Stimulated activated naive B cell treated with anti-CD40 and anti-IgM and Interleukin-4, amounts not matched to agents 10 μg/mL and 1 μg/mL and 100 μg/mL, for 72 hours (primary cell): ENCODE results near the gene ZNF200.
"Not testable (repeated sequence)": the region's sequence is repeated elsewhere in the genome, so short reads cannot be mapped to it uniquely, and the experiment has no call there.

Source experiments
- ATAC-seq, 2 donors: fragments of 150-1000 bp; cut with Tn5 transposase; replicated peaks; 2 replicates each; pipeline ENCODE4 v1.10.0; 2021; ENCODE audit warnings: moderate library complexity in 1 of 2
- DNase-seq: peaks from one replicate; pipeline ENCODE4 v3.0.0; 2021
- H3K27ac Mint-ChIP-seq: one replicate; pipeline ENCODE4 v1.8.0; 2022; ENCODE audit warnings: mild to moderate bottlenecking, mixed read lengths
- H3K27me3 Mint-ChIP-seq, 2 donors: one replicate each; pipeline ENCODE4 v1.8.0; 2022; ENCODE audit warnings: mixed read lengths in 2 of 2
- H3K36me3 Mint-ChIP-seq, 2 donors: one replicate each; pipeline ENCODE4 v1.8.0; 2022; ENCODE audit warnings: mixed read lengths in 2 of 2, mild to moderate bottlenecking in 1 of 2
- H3K4me1 Mint-ChIP-seq, 2 donors: one replicate each; pipeline ENCODE4 v1.8.0; 2022; ENCODE audit warnings: mixed read lengths in 2 of 2, mild to moderate bottlenecking in 1 of 2
- H3K4me3 Mint-ChIP-seq, 2 donors: one replicate each; pipeline ENCODE4 v1.8.0; 2022; ENCODE audit warnings: mild to moderate bottlenecking in 2 of 2, mixed read lengths in 2 of 2, moderate library complexity in 1 of 2
- H3K9me3 Mint-ChIP-seq, 2 donors: one replicate each; pipeline ENCODE4 v1.8.0; 2022; ENCODE audit warnings: mixed read lengths in 2 of 2, mild to moderate bottlenecking in 1 of 2

Gene ZNF200, protein sequence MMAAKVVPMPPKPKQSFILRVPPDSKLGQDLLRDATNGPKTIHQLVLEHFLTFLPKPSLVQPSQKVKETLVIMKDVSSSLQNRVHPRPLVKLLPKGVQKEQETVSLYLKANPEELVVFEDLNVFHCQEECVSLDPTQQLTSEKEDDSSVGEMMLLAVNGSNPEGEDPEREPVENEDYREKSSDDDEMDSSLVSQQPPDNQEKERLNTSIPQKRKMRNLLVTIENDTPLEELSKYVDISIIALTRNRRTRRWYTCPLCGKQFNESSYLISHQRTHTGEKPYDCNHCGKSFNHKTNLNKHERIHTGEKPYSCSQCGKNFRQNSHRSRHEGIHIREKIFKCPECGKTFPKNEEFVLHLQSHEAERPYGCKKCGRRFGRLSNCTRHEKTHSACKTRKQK

DNA sequence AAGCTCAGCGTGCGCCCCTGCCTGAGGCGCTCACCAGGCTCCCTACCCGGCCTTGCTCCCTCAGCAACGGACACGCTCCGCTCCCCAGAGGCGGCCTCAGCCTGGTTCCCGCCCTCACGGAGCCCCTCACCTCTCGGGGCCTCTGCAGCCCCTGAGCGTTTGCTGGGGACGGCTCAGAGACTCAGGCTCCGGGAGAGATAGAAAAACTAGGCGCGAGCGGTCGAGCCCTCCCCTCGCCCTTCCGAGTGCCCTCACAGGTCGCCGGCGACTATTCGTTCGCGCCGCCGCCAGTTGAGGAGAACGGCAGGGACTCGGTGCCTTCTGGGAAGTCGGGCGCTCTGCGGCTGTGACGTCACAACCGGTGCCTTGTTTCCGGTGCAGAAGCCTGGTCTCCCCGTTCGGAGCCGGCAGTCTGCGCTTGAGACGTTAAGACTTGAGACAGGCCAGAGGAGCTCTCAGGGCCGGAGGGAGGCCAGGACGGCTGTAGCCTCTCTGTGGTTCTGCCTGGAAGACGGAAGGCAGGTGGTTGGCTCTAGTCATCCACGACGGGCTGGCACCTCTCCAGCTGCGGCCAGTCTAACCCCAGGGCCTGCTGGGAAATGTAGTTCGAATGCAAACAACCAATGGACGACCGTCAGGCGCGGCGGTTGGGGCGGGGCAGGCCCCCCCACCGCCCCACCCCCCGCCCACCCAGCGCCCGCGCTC is at the start of gene ZNF200:
TSS of gene ZNF200 (minus strand) at position 302 of the 705 bp plus-strand sequence. CDS start 1,403 bp downstream, outside the sequence.
- peak within 1 kb of the TSS; percentile 100 for H3K27ac Mint-ChIP-seq
- peak; percentile 95 to 96 for ATAC-seq
- peaks cover 40 to 45% of the 10 kb centered on the region in 2 donors for H3K36me3 Mint-ChIP-seq
- peaks cover 9 to 10% of the 10 kb centered on the region in 2 donors for H3K9me3 Mint-ChIP-seq
- peak; percentile 92 for DNase-seq
- H3K4me3 Mint-ChIP-seq = peak within 1 kb of the TSS; percentile 93 to 98
- H3K27me3 Mint-ChIP-seq = peaks cover 0 to under 1% of the 10 kb centered on the region in 2 donors
- peaks cover 15 to 17% of the 10 kb centered on the region in 2 donors for H3K4me1 Mint-ChIP-seq

DNA sequence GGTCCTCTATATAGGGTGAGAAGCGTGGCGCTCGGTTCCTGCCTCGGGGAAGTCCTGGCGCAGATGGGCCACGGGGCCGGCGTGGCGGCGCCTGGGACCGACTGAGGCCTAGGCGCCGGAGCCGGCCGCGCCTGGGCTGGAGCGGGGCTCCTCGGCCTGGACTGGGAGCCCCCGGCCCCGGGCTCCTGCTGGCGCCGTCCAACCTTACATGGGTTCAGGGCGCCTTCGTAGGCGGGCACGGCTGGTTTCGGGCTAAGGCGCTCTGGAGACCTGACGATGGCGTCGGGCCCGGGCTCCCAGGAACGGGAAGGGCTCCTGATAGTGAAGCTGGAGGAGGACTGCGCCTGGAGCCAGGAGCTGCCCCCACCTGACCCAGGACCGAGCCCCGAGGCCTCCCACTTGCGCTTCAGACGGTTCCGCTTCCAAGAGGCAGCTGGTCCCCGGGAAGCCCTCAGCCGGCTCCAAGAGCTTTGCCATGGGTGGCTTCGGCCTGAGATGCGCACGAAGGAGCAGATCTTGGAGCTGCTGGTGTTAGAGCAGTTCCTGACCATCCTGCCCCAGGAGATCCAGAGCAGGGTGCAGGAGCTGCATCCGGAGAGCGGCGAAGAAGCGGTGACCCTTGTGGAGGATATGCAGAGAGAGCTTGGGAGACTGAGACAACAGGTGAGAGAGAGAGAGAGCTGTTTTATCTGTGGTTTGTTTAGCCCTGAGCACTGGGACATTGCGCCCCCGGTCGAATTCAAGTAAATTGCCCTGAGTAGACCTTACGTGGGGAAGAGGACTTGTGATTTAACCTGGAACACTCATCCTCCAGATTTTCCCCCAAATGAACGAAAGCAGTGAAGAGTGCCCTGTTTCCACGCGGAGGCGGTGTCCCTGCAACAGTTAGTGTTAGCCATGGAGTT is 48.8 kb upstream of the ZNF200 start:
- peaks cover 0 to 3% of the 10 kb centered on the region in 2 donors for H3K9me3 Mint-ChIP-seq
- ATAC-seq = no peak
- peak overlapping the region; percentile 95 to 98 for H3K4me3 Mint-ChIP-seq
- H3K36me3 Mint-ChIP-seq = peaks cover 45 to 50% of the 10 kb centered on the region in 2 donors
- peaks cover 10 to 39% of the 10 kb centered on the region in 2 donors for H3K4me1 Mint-ChIP-seq
- no peaks in the 10 kb centered on the region for H3K27me3 Mint-ChIP-seq
- DNase-seq = no peak
- H3K27ac Mint-ChIP-seq = peak overlapping the region; percentile 99

DNA sequence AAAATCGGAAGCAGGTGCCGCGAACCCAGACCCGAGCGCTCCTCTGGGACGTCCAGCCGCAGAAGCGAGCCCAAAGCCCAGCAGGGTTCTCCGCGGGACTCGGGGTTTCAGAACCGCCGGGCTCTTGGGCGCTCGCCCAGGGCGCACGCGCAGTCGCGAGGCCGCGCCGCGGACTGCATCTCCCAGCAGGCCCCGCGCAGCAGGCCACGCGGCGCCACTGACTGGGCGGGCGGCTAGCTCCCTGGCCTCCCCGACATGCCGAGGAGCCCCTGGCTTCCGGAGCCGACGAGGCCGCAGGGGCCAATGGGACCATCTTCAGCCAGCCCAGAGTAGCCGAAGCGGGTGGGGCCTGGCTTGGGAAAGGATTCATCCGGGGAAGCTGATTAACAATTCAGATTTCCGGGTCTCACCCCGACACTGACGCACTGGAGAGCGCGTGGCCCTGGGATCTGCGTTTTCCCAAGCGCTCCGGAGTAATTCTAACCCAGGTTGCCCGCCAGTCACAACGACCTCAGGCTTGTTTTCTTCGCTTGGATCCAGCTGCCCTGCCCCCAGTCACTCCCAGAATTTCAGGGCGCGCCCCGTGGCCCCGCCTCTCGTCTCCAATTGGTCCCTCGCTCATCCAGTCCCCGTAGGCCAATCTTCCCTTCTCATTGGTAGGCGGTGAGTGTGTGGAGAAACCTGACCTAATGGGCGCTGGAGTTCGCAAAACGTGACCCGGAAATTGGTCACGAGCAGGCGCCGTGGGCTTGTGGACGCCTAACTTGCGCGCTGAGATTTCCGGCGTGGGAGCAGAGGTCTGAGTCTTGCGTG is 48.0 kb upstream of the ZNF200 start, which contains the start of gene ZNF263:
TSS of gene ZNF263 (plus strand) at position 762 of the 813 bp plus-strand sequence. CDS start 328 bp downstream, outside the sequence.
- Mint-ChIP-seq H3K4me1 (peaks cover 10 to 39% of the 10 kb centered on the region in 2 donors), H3K9me3 (no peaks in the 10 kb centered on the region), H3K36me3 (peaks cover 36 to 41% of the 10 kb centered on the region in 2 donors), H3K4me3 (peak within 1 kb of the TSS; percentile 95 to 98), H3K27ac (peak within 1 kb of the TSS; percentile 99), H3K27me3 (no peaks in the 10 kb centered on the region)
- ATAC-seq (peak; percentile 87 to 89), DNase-seq (peak; percentile 92)

DNA sequence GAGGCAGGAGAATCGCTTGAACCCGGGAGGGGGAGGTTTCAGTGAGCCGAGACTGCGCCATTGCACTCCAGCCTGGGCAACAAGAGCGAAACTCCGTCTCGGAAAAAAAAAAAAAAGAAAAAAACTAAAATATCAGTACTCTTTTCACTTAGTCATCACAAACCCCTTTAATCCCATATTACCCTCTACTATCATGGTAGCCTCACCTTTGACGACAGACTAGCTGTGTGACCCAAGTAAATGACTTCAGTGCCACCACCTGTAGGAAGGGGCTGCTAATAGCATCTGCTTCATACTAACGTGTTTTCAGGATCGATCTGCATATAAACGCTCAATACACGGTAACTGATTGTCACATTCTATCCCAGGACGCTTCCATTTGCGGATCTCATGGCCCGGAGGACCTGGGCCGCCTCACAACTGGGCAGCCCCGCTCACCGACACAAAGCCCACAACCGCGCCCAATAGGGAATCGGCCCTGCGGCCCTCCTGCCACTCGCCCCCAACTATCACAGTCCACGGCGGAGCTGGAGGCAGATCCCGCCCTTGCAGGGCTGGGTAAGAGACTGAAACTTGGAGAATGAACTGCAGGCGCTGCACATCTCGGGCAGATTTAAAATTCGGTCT is 47.3 kb upstream of the ZNF200 start:
- no peak for DNase-seq
- peak overlapping the region; percentile 99 for H3K27ac Mint-ChIP-seq
- no peaks in the 10 kb centered on the region for H3K27me3 Mint-ChIP-seq
- H3K4me1 Mint-ChIP-seq = peaks cover 10 to 39% of the 10 kb centered on the region in 2 donors
- H3K36me3 Mint-ChIP-seq = peaks cover 29 to 36% of the 10 kb centered on the region in 2 donors
- no peaks in the 10 kb centered on the region for H3K9me3 Mint-ChIP-seq
- H3K4me3 Mint-ChIP-seq = peak overlapping the region; percentile 95 to 98
- ATAC-seq = peak; percentile 52 to 54

DNA sequence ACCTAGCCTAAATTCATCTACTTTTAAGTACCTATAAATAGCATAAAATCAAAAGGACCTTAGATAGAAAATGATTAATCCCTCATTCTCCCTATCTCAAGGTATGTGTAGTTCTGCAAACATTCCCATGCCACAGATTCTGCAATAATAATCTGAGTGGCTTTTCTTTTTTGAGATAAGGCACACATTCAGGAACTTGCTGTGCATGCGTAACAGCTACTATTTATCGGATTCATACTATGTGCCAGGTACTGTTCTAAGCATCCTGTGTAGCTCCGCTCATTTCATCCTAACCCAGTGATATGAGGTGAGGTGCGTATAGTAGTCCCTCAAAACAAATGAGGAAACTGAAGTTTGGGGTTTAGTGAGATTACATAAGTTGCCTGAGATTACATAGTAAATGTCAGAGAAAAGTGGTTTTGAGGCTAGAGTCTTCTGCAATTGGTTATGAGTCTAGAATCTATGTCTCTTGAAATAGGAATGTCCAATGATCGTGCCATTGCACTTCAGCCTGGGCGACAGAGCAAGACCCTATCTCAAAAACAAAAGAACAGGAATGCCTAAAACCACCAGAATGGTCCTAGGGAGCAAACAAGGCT is 46.4 kb upstream of the ZNF200 start:
- Mint-ChIP-seq H3K36me3 (peaks cover 22 to 30% of the 10 kb centered on the region in 2 donors), H3K9me3 (no peaks in the 10 kb centered on the region), H3K27ac (no peak overlapping the region), H3K27me3 (no peaks in the 10 kb centered on the region), H3K4me3 (peak overlapping the region; percentile 95 to 98), H3K4me1 (peaks cover 10 to 34% of the 10 kb centered on the region in 2 donors)
- ATAC-seq = no peak
- no peak for DNase-seq

DNA sequence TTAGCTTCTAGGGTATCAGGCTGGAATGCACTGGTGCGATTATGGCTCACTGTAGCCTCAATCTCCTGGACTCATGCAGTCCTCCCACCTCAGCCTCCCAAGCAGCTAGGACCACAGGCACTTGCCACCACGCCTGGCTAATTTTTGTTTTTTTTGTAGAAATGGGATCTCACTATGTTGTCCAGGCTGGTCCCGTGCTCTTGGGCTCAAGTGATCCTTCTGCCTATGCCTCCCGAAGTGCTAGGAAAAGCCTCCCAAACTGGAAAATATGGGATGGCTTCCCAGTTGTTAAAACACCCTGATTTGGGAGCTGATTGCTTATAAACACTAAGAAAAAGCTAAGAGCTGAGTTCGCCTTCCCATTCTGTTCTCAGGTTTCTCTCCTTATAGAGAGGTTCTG is 41.7 kb upstream of the ZNF200 start:
- no peaks in the 10 kb centered on the region for H3K4me1 Mint-ChIP-seq
- H3K27me3 Mint-ChIP-seq = no peaks in the 10 kb centered on the region
- no peaks in the 10 kb centered on the region for H3K36me3 Mint-ChIP-seq
- no peak for DNase-seq
- H3K9me3 Mint-ChIP-seq = no peaks in the 10 kb centered on the region
- no peak overlapping the region for H3K27ac Mint-ChIP-seq
- H3K4me3 Mint-ChIP-seq = no peak overlapping the region
- ATAC-seq = no peak

DNA sequence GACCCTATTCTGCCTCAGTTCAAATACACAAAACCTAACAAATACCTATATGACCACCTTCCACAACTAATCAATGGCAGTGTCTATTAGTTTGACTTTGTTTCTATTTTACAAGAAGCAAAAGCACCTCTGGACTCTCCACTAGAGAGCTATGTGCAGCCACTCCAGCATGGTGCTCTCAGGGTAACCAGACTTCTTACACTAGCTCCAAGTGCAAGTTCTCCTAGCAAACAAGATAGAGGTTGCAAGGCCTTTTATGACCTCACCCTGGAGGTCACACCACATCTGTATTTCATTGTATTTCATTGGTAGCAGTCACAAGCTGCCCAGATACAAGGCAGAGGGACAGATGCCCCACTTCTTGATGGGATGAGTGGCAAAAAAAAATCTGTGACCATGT is 40.0 kb upstream of the ZNF200 start:
- ATAC-seq = no peak
- DNase-seq = no peak
- H3K4me3 Mint-ChIP-seq = no peak overlapping the region
- H3K4me1 Mint-ChIP-seq = no peaks in the 10 kb centered on the region
- peaks cover 0 to 2% of the 10 kb centered on the region in 2 donors for H3K36me3 Mint-ChIP-seq
- no peaks in the 10 kb centered on the region for H3K9me3 Mint-ChIP-seq
- H3K27ac Mint-ChIP-seq = no peak overlapping the region
- H3K27me3 Mint-ChIP-seq = no peaks in the 10 kb centered on the region

DNA sequence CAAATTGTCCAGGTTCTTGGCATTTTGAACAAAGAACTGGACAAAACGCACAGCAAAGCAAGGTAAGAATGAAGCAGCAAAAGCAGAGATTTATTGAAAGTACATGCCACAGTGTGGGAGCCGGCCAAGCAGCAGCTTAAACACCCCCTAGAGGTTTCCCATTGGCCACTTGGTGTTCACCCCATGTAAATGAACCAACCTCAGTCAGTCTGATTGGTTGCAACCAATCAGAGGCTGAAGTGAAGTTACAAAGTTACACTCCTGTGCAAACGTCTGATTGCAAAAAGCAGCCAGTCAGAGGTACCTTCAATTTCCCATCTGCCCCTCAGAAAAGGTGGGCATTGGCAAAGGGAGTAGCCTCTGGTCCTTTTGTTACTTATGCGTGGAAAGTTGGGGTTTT is 39.5 kb upstream of the ZNF200 start:
- Mint-ChIP-seq H3K4me3 (no peak overlapping the region), H3K27me3 (no peaks in the 10 kb centered on the region), H3K9me3 (no peaks in the 10 kb centered on the region), H3K4me1 (no peaks in the 10 kb centered on the region), H3K36me3 (peaks cover 0 to 3% of the 10 kb centered on the region in 2 donors), H3K27ac (no peak overlapping the region)
- no peak for DNase-seq
- ATAC-seq = no peak

DNA sequence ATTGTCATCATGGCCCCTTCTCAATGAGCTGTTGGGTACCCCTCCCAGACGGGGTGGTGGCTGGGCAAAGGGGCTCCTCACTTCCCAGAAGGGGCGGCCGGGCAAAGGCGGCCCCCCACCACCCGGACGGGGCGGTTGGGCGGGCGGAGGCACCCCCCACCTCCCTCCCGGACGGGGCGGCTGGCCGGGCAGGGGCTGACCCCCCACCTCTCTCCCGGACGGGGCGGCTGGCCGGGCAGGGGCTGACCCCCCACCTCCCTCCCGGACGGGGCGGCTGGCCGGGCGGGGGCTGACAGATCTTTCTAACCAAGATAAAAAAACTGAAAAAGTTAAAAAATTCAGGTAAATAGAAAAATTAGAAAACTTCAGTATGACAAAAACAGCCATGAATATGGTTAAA is 36.3 kb upstream of the ZNF200 start:
- not testable (repeated sequence) for H3K4me3 Mint-ChIP-seq, H3K27ac Mint-ChIP-seq, H3K9me3 Mint-ChIP-seq, H3K4me1 Mint-ChIP-seq, ATAC-seq, H3K27me3 Mint-ChIP-seq, DNase-seq
- H3K36me3 Mint-ChIP-seq = peaks cover 20 to 24% of the 10 kb centered on the region in 2 donors

DNA sequence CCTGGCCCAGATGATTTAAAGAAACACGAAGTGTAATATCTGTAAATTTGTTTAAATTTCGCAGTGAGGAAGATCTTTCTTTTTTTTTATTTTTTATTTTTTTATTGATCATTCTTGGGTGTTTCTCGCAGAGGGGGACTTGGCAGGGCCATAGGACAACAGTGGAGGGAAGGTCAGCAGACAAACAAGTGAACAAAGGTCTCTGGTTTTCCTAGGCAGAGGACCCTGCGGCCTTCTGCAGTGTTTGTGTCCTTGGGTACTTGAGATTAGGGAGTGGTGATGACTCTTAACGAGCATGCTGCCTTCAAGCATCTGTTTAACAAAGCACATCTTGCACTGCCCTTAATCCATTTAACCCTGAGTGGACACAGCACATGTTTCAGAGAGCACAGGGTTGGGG is 35.8 kb upstream of the ZNF200 start:
- peaks cover 20 to 26% of the 10 kb centered on the region in 2 donors for H3K36me3 Mint-ChIP-seq
- not testable (repeated sequence) for ATAC-seq, H3K4me1 Mint-ChIP-seq, H3K27ac Mint-ChIP-seq, H3K9me3 Mint-ChIP-seq, DNase-seq, H3K27me3 Mint-ChIP-seq, H3K4me3 Mint-ChIP-seq

DNA sequence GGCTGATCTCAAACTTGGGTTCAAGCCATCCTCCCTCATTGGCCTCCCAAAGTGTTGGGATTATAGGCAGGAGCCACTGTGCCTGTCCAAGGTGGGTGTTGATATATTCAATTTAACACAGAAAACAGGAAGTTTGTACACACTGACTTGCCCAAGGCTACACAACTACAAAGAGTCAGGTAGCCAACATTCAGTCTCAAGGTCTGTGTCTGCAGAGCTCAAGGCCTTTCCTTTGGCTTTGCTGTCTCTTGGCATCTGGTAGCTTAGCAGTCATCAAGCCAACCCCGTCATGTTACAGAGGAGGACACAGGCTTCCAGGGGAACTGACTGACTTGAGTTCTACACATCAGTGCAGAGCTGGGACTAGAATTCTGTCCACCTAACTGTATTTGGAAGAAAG is 33.3 kb upstream of the ZNF200 start:
- ATAC-seq (no peak), DNase-seq (no peak)
- Mint-ChIP-seq H3K4me3 (no peak overlapping the region), H3K4me1 (peaks cover 6 to 23% of the 10 kb centered on the region in 2 donors), H3K9me3 (peaks cover 0 to 3% of the 10 kb centered on the region in 2 donors), H3K27me3 (no peaks in the 10 kb centered on the region), H3K27ac (no peak overlapping the region), H3K36me3 (peaks cover 20 to 26% of the 10 kb centered on the region in 2 donors)

DNA sequence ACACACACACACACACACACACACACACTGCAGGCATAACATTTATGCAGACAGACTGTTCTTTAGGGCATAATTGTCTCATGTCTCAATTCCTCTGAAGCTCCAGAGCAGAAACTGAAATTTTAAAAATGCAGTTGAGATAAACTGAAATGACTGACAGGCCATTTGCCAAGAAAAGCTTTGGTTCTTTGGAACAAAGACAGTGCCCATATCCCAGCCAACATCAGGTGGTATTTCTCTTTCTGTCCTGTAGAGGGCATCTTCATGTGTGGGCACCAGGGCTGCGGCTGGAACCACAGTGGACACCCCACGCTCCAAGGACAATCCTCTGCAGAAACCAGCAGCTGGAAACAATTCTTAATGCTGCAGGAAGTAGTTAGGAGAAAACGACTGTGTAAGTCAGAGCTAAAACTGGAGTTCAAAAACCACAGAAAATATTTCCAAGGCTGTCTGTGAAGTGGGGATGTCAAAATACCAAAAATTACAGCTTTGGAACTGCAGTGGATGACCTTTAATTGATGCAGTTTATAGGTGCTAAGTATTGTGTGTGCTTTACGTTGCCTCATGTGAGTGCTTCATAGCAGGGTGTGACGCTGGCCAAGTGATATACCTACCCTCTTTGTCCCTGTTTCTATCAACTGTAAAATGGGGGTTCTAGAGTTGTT is 32.0 kb upstream of the ZNF200 start:
- H3K9me3 Mint-ChIP-seq = peaks cover 0 to 3% of the 10 kb centered on the region in 2 donors

More for the DNA sequence above, 32.0 kb upstream of the ZNF200 start:
- peaks cover 12 to 31% of the 10 kb centered on the region in 2 donors for H3K4me1 Mint-ChIP-seq
- DNase-seq (no peak), ATAC-seq (no peak)
- H3K4me3 Mint-ChIP-seq = no peak overlapping the region
- peaks cover 20 to 28% of the 10 kb centered on the region in 2 donors for H3K36me3 Mint-ChIP-seq
- H3K27ac Mint-ChIP-seq = no peak overlapping the region
- H3K27me3 Mint-ChIP-seq = no peaks in the 10 kb centered on the region
